BJ (cell line): ENCODE data around the gene MED25. TPM values are rescaled to one million over a fixed set of nuclear protein-coding genes. Genes with fewer than 3 reads are reported as not detected.

ENCODE experiments used
- CTCF ChIA-PET: fragments of 350-600 bp; formaldehyde crosslinking; extraction: SDS; loops from one replicate; lab custom pipeline; 2021; ENCODE audit warnings: antibody characterized with exemption, inconsistent platforms; lab: Yijun Ruan, JAX
- POLR2A ChIA-PET: fragments of 300-600 bp; sonication (Branson Sonifier 250); formaldehyde crosslinking; extraction: SDS; loops from one replicate; lab custom pipeline; 2021; ENCODE audit warnings: antibody characterized with exemption; lab: Charles Lee
- DNase-seq: peaks from one replicate; pipeline ENCODE4 v3.0.0-alpha.2; 2011; ENCODE audit warnings: low read depth
- H3K27me3 ChIP-seq: 2 replicates; pipeline ENCODE4 v1.6.0; 2011; ENCODE audit warnings: low read length; ENCODE audit not compliant: control insufficient read depth, insufficient read depth
- H3K36me3 ChIP-seq: 2 replicates; pipeline ENCODE4 v1.5.1; 2011; ENCODE audit warnings: low read length; ENCODE audit not compliant: control insufficient read depth, insufficient read depth
- H3K4me3 ChIP-seq: 2 replicates; pipeline ENCODE4 v1.5.1; 2011; ENCODE audit warnings: low read depth, mild to moderate bottlenecking, control low read depth, low read length
- polyA plus RNA-seq: library from polyadenylated mRNA; depleted of rRNA; stranded (reverse); fragments of >200 nt; gene quantifications from 2 replicates; pipeline ENCODE4 v1.2.3, GENCODE V29; 2011
- TF ChIP-seq, protein P1 (sequence below): IDR thresholded peaks from 2 replicates; pipeline ENCODE4 v1.5.1; 2011; ENCODE audit warnings: low read depth, mild to moderate bottlenecking, control low read depth, inconsistent platforms, low read length, moderate library complexity; ENCODE audit not compliant: insufficient read depth

MED25 gene
- polyA plus RNA-seq, 1 experiment, result 27.7 TPM

DNA sequence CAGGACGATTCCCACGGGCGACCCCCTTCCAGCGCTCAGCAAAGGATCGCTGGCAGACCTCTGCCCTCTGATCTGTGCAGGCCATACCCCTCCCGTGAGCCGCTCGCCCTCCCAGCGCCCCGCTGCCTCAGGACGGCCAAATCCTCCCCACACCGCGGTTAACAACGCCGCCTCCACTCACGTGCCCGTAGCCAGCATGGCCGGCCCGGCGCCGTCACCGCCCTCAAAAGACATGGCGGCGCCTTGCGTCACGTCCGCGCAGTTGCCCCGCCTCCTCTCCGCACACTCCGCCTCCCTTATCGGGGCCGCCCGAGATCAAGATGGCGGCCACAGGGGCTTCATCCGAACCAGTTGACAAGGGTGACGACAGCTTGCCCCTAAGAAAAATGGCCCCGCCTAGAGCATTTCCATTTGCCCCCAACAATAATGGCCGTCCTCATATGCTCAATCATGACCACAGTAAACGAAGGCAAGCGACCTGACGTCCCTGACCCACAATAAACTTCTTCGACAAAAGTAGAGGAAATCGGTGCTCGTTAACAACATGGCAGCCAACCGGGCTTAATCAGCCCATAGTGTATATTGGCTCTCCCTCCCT is 58.4 kb downstream of the MED25 start:
- Histone ChIP-seq H3K27me3 (no peaks in the 10 kb centered on the region), H3K36me3 (peaks cover 14% of the 10 kb centered on the region), H3K4me3 (peak overlapping the region; percentile 83)
- TF ChIP-seq, protein P1, sequence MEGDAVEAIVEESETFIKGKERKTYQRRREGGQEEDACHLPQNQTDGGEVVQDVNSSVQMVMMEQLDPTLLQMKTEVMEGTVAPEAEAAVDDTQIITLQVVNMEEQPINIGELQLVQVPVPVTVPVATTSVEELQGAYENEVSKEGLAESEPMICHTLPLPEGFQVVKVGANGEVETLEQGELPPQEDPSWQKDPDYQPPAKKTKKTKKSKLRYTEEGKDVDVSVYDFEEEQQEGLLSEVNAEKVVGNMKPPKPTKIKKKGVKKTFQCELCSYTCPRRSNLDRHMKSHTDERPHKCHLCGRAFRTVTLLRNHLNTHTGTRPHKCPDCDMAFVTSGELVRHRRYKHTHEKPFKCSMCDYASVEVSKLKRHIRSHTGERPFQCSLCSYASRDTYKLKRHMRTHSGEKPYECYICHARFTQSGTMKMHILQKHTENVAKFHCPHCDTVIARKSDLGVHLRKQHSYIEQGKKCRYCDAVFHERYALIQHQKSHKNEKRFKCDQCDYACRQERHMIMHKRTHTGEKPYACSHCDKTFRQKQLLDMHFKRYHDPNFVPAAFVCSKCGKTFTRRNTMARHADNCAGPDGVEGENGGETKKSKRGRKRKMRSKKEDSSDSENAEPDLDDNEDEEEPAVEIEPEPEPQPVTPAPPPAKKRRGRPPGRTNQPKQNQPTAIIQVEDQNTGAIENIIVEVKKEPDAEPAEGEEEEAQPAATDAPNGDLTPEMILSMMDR, result no peak
- ChIA-PET POLR2A (interaction anchor here (0.6 to 1.2 kb wide), 5 partner anchors 11 to 200 kb away, joined by 3 to 4 read pairs (median 3); partner anchors contain the start of gene PTOV1), CTCF (interaction anchor here (0.8 to 1.1 kb wide), 2 partner anchors 9 to 26 kb away, joined by 3 read pairs; no protein-coding TSS in a partner anchor)
- DNase-seq, result peak; percentile 91

DNA sequence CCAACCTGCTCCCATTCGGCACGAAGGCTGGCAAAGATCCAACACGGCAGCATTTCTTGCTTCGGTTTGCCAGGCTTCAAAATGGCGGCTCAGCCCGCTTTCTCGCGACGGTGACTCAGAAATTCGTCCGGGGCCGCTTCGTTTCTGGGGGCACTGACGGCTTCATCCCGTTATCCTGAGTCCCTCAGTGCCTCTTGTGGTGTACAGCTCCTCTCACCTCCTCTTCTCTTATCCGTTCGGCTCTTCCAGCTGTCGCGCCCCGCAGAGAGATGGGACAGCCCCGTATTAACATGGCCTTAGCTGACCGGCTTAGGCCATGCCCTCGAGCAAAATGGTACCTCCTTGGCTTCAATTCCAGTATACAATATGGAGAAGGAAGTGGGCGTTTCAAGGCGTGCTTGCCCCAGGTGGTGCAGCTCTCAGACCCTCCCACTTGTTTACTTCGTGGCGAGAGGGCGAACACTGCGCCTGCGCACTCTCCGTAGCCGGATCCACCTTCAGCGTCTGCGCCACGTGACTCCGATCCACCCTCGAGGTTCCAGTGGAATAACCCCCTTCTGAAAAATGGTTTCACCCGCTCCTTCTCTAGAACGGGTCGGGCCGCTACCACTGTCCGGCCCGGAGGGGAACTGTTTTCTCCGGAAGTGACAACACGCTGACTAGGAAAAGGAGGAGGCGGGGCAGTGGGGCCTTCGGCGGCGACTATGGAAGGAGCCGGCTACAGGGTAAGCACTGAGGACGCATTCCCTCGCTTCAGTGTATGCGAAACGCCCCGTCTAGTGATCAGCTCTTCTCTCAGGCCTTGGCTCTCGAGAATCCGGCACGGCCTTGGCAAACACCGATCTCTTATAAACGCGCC is 59.2 kb downstream of the MED25 start, which contains the start of the genes AKT1S1 and TBC1D17:
Gene AKT1S1, minus strand, starts transcription at position 336 of the 859 bp plus-strand sequence. CDS start 4,060 bp downstream, outside the sequence.
Gene TBC1D17, plus strand, starts transcription at position 683 of the 859 bp plus-strand sequence. Its CDS starts 22 bp downstream, at position 705.
- CTCF ChIA-PET, result interaction anchor here (0.8 kb wide), 1 partner anchor 9 kb away, joined by 3 read pairs; no protein-coding TSS in a partner anchor
- Histone ChIP-seq H3K4me3 (peak within 1 kb of the TSS; percentile 83), H3K36me3 (peaks cover 20% of the 10 kb centered on the region), H3K27me3 (no peaks in the 10 kb centered on the region)
- peak; percentile 99 for DNase-seq
- TF ChIP-seq, protein P1, result no peak
- POLR2A ChIA-PET, result interaction anchor here (0.6 to 1.2 kb wide), 5 partner anchors 12 to 201 kb away, joined by 3 to 4 read pairs (median 3); partner anchors contain the start of gene PTOV1

DNA sequence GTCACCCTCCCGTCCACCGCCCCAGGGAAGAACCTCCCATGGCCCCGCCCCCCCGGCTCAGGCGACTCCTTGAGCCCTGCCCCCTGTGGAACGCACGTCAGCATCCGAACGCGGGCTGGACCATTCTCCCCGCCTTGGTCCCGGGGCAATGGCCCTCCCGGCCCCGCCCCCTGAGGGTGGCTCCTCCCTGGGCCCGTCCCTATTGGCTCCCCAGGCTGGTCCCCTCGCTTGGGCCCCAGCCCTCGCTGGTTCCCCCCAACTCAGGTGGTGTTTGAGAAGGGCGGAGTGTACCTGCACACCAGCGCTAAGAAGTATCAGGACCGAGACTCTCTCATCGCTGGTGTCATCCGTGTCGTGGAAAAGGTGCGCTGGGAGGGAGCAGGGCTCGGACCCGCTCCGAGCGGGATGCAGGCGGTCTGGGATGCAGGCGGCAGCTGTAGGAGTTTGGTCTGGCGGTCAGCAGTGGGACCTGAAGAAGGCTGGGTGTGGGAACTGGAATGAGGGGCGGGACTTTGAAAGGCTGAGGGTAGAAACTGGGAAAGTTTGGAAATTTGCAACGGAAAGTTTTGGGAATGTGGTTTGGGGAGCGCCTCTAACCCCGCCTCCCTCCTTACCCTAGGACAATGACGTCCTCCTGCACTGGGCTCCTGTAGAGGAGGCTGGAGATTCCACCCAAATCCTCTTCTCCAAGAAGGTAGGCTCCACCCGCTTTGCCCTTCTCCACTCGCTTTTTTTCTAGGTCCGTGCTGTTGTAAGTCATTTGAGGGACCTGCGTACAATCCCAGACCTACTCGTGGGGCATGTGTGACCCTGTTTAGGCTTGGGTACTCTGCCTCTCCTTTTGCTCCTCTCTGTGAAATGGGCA is 60.0 kb downstream of the MED25 start:
- POLR2A ChIA-PET, result interaction anchor here (1.0 kb wide), 1 partner anchor 50 kb away, joined by 3 read pairs; no protein-coding TSS in a partner anchor

DNA sequence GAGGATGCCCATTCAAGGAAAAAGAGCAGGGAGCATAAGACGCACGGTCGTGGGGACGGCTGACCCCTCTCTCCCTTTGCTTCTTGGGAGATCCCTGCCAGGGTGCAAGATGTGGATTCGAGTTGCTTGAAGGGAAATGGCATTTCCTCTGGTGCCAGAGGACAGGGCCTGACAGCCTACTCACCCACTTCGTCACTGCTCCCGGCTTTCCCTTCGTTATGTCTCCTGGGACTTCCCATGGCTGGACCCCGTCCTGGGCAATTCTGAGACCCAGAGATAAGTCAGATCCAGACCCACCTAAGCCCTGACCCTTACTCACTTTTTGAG is 60.6 kb downstream of the MED25 start:
- CTCF ChIA-PET, result no interaction called here
- TF ChIP-seq, protein P1, result no peak
- POLR2A ChIA-PET, result no interaction called here

More for the DNA sequence above, 60.0 kb downstream of the MED25 start:
- CTCF ChIA-PET, result no interaction called here
- TF ChIP-seq, protein P1, result no peak
- Histone ChIP-seq H3K4me3 (peak overlapping the region; percentile 83), H3K36me3 (peaks cover 27% of the 10 kb centered on the region), H3K27me3 (no peaks in the 10 kb centered on the region)
- DNase-seq, result peak; percentile 72

More for the DNA sequence above, 60.6 kb downstream of the MED25 start:
- no peak for DNase-seq
- peaks cover 33% of the 10 kb centered on the region for H3K36me3 ChIP-seq
- peak overlapping the region; percentile 83 for H3K4me3 ChIP-seq
- H3K27me3 ChIP-seq, result no peaks in the 10 kb centered on the region
